GM12874 (cell line): Measurements from ENCODE around the gene BECN2.

Experiments
- CTCF ChIP-seq: IDR thresholded peaks from 2 replicates; pipeline ENCODE4 v1.5.1; 2011; ENCODE audit warnings: low read depth, mild to moderate bottlenecking, control low read depth, low read length, moderate library complexity; ENCODE audit not compliant: insufficient read depth

BECN2 gene

GRCh38 chr1:241950390-241950789, 7.2 kb upstream of the BECN2 start:
- TF ChIP-seq CTCF = no peak

GRCh38 chr1:241962153-241962552, 4.6 kb downstream of the BECN2 start:
- TF ChIP-seq CTCF = no peak

GRCh38 chr1:241963722-241964121, 6.2 kb downstream of the BECN2 start:
- no peak for TF ChIP-seq CTCF

GRCh38 chr1:241964550-241965282, 7.1 kb downstream of the BECN2 start:
- no peak for TF ChIP-seq CTCF

- TF ChIP-seq CTCF = no peak
These were observed 11.0 kb downstream of the BECN2 start for GRCh38 chr1:241968611-241969010.

GRCh38 chr1:241972703-241973369, 15.3 kb downstream of the BECN2 start:
- no peak for TF ChIP-seq CTCF

- TF ChIP-seq CTCF = no peak
These were observed 18.7 kb downstream of the BECN2 start for GRCh38 chr1:241976229-241976628.
